ENCODE measurements around the gene ARHGAP44. TPM values are rescaled to one million over a fixed set of nuclear protein-coding genes. Genes with fewer than 3 reads are reported as not detected.

The ARHGAP44 gene
- polyA plus RNA-seq, 1 donor from 2014 or later: 5.9 TPM

GRCh38 chr17:12896180-12896785 is 107.0 kb downstream of the ARHGAP44 start:
- Histone ChIP-seq H3F3A (ENCODE audit: insufficient read depth, low read length, poor library complexity, severe bottlenecking) (no peaks in the 10 kb centered on the region), H4K20me1 (ENCODE audit: insufficient read depth) (no peaks in the 10 kb centered on the region), H2AFZ (ENCODE audit: low read depth, low read length) (no peak overlapping the region), H3K9me2 (ENCODE audit: insufficient read depth, low read length) (no peaks in the 10 kb centered on the region), H3K4me3 (ENCODE audit: low read length) (no peak overlapping the region), H3K27me3 (ENCODE audit: insufficient read depth, low read depth, low read length) (no peaks in the 10 kb centered on the region), H3K36me3 (ENCODE audit: insufficient read depth, low read length) (no peaks in the 10 kb centered on the region), H3K27ac (ENCODE audit: low read length) (no peak overlapping the region), H3K79me2 (replicated peaks; ENCODE audit: insufficient read depth, low read length) (no peaks in the 10 kb centered on the region), H3K9me3 (ENCODE audit: low read length) (no peaks in the 10 kb centered on the region), H3K9ac (ENCODE audit: low read length) (no peak overlapping the region), H3K4me2 (ENCODE audit: low read length) (no peak overlapping the region)
- TF ChIP-seq SMC3 (conservative IDR thresholded peaks at IDR 0.05; ENCODE audit: poor library complexity) (no peak), REST (IDR thresholded peaks at IDR 0.05; ENCODE audit: borderline replicate concordance) (no peak), CTCF (IDR thresholded peaks at IDR 0.05; ENCODE audit: poor library complexity, severe bottlenecking) (no peak), TAF1 (IDR thresholded peaks at IDR 0.05; ENCODE audit: low read depth) (no peak), EP300 (conservative IDR thresholded peaks at IDR 0.05; ENCODE audit: poor library complexity, severe bottlenecking) (no peak), RAD21 (conservative IDR thresholded peaks at IDR 0.05) (no peak), MXI1 (conservative IDR thresholded peaks at IDR 0.05; ENCODE audit: poor library complexity, severe bottlenecking) (no peak), EZH2 (IDR thresholded peaks at IDR 0.05; ENCODE audit: borderline replicate concordance, insufficient read depth, low read length, poor library complexity, severe bottlenecking) (no peak), POLR2AphosphoS5 (IDR thresholded peaks at IDR 0.05) (no peak)

GRCh38 chr17:12898110-12898509 is 108.8 kb downstream of the ARHGAP44 start:
- Histone ChIP-seq H3K4me2 (ENCODE audit: low read length) (no peak overlapping the region), H2AFZ (ENCODE audit: low read depth, low read length) (no peak overlapping the region), H3K27ac (ENCODE audit: low read length) (no peak overlapping the region), H3K9ac (ENCODE audit: low read length) (no peak overlapping the region), H3K27me3 (ENCODE audit: insufficient read depth, low read depth, low read length) (no peaks in the 10 kb centered on the region), H4K20me1 (ENCODE audit: insufficient read depth) (no peaks in the 10 kb centered on the region), H3K4me3 (ENCODE audit: low read length) (no peak overlapping the region), H3K9me2 (ENCODE audit: insufficient read depth, low read length) (no peaks in the 10 kb centered on the region), H3K79me2 (replicated peaks; ENCODE audit: insufficient read depth, low read length) (no peaks in the 10 kb centered on the region), H3F3A (ENCODE audit: insufficient read depth, low read length, poor library complexity, severe bottlenecking) (no peaks in the 10 kb centered on the region), H3K9me3 (ENCODE audit: low read length) (no peaks in the 10 kb centered on the region), H3K36me3 (ENCODE audit: insufficient read depth, low read length) (no peaks in the 10 kb centered on the region)
- TF ChIP-seq TAF1 (IDR thresholded peaks at IDR 0.05; ENCODE audit: low read depth): no peak
- no peak for TF ChIP-seq REST (IDR thresholded peaks at IDR 0.05; ENCODE audit: borderline replicate concordance)
- no peak for TF ChIP-seq POLR2AphosphoS5 (IDR thresholded peaks at IDR 0.05)
- no peak for TF ChIP-seq EZH2 (IDR thresholded peaks at IDR 0.05; ENCODE audit: borderline replicate concordance, insufficient read depth, low read length, poor library complexity, severe bottlenecking)
- TF ChIP-seq MXI1 (conservative IDR thresholded peaks at IDR 0.05; ENCODE audit: poor library complexity, severe bottlenecking): no peak
- no peak for TF ChIP-seq EP300 (conservative IDR thresholded peaks at IDR 0.05; ENCODE audit: poor library complexity, severe bottlenecking)
- no peak for TF ChIP-seq SMC3 (conservative IDR thresholded peaks at IDR 0.05; ENCODE audit: poor library complexity)
- TF ChIP-seq RAD21 (conservative IDR thresholded peaks at IDR 0.05): no peak
- TF ChIP-seq CTCF (IDR thresholded peaks at IDR 0.05; ENCODE audit: poor library complexity, severe bottlenecking): no peak
